ENCODE measurements around the gene TNFRSF21.

TNFRSF21 gene

DNA sequence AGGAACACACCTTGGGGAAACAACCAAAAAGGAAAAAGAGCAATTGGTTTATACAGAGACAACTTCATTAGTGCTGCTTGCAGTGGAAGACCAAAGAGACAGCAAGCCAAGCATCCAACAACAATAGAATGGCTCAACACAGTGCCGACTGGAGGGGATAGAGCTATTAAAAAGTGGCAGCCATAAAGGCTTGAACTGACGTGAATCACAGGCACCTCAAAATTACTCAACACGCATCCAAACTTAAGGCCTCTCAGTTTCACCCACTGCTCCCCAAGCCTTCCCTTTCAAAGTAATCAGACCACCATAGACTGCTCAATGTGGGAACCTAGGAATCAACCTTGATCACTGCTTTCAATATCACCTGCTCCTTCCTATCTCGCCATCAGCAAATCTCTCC lies 9.7 kb downstream of the TNFRSF21 start:
- no peak overlapping the region for H3K4me3 ChIP-seq (ENCODE audit: low read depth, low read length)
- DNase-seq (ENCODE audit: low read depth) = no peak
- no peak for TF ChIP-seq POLR2A (IDR thresholded peaks at IDR 0.05; ENCODE audit: extremely low read depth, insufficient read length)
- no peak for TF ChIP-seq MYC (IDR thresholded peaks at IDR 0.05; ENCODE audit: low read depth, low read length)

- TF ChIP-seq, protein P1, sequence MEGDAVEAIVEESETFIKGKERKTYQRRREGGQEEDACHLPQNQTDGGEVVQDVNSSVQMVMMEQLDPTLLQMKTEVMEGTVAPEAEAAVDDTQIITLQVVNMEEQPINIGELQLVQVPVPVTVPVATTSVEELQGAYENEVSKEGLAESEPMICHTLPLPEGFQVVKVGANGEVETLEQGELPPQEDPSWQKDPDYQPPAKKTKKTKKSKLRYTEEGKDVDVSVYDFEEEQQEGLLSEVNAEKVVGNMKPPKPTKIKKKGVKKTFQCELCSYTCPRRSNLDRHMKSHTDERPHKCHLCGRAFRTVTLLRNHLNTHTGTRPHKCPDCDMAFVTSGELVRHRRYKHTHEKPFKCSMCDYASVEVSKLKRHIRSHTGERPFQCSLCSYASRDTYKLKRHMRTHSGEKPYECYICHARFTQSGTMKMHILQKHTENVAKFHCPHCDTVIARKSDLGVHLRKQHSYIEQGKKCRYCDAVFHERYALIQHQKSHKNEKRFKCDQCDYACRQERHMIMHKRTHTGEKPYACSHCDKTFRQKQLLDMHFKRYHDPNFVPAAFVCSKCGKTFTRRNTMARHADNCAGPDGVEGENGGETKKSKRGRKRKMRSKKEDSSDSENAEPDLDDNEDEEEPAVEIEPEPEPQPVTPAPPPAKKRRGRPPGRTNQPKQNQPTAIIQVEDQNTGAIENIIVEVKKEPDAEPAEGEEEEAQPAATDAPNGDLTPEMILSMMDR (IDR thresholded peaks at IDR 0.05; ENCODE audit: low read depth, low read length) = no peak
- no peak for TF ChIP-seq MYC (IDR thresholded peaks at IDR 0.05; ENCODE audit: low read depth, low read length)
- TF ChIP-seq POLR2A (IDR thresholded peaks at IDR 0.05; ENCODE audit: extremely low read depth, insufficient read length) = no peak
- no peak for TF ChIP-seq MAX (IDR thresholded peaks at IDR 0.05; ENCODE audit: low read depth, low read length)
- DNase-seq (ENCODE audit: low read depth) = no peak
- H3K4me3 ChIP-seq (ENCODE audit: low read depth, low read length) = no peak overlapping the region
These were observed 11.2 kb downstream of the TNFRSF21 start for GRCh38 chr6:47298475-47298874.

DNA sequence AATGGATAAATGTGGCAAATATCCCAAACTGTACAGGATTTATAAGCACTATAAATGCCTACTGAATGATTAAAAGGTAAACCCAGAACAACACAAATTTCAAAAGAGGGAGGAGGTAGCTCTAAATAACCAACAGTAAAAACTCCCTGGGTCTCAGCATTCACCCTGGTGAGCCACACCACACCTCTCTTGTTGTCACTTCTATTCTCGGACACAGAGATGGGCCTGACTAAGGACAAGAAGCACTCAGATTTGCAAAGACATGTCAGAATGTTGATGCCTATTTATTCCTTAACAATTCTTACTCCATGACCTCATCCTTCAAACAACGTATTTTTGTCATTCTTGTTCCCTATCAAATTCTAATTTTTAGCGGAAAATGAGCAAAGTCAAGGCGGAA lies 14.7 kb downstream of the TNFRSF21 start:
- no peak for DNase-seq (ENCODE audit: low read depth)
- TF ChIP-seq, protein P1 (IDR thresholded peaks at IDR 0.05; ENCODE audit: low read depth, low read length) = no peak
- no peak for TF ChIP-seq MYC (IDR thresholded peaks at IDR 0.05; ENCODE audit: low read depth, low read length)
- TF ChIP-seq POLR2A (IDR thresholded peaks at IDR 0.05; ENCODE audit: extremely low read depth, insufficient read length) = no peak
- TF ChIP-seq MAX (IDR thresholded peaks at IDR 0.05; ENCODE audit: low read depth, low read length) = no peak
- H3K4me3 ChIP-seq (ENCODE audit: low read depth, low read length) = no peak overlapping the region

DNA sequence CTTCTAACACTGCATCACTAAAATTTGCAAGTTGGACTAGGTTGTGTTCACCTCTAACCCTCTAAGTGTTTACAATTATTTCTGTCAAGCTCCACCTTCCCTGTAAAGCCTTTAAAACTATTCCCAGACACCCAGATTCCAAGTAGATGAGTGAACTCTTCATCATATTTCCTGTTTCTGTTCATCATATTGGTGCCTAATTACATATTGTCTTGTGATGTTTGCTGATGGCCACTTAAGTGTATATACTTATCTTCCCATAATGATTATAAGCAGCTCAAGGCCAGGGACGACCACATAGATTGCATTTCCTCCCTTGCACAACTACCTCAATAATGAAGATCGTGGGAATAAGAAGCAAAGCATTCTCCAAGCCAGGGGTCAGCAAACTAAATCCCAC lies 16.8 kb downstream of the TNFRSF21 start:
- no peak overlapping the region for H3K4me3 ChIP-seq (ENCODE audit: low read depth, low read length)
- TF ChIP-seq POLR2A (IDR thresholded peaks at IDR 0.05; ENCODE audit: extremely low read depth, insufficient read length) (no peak), MAX (IDR thresholded peaks at IDR 0.05; ENCODE audit: low read depth, low read length) (no peak), MYC (IDR thresholded peaks at IDR 0.05; ENCODE audit: low read depth, low read length) (no peak)
- TF ChIP-seq, protein P1 (IDR thresholded peaks at IDR 0.05; ENCODE audit: low read depth, low read length) = no peak
- DNase-seq (ENCODE audit: low read depth) = no peak

GRCh38 chr6:47292027-47292426 lies 17.7 kb downstream of the TNFRSF21 start:
- no peak overlapping the region for H3K4me3 ChIP-seq (ENCODE audit: low read depth, low read length)
- no peak for DNase-seq (ENCODE audit: low read depth)
- no peak for TF ChIP-seq MAX (IDR thresholded peaks at IDR 0.05; ENCODE audit: low read depth, low read length)
- TF ChIP-seq POLR2A (IDR thresholded peaks at IDR 0.05; ENCODE audit: extremely low read depth, insufficient read length) = no peak
- no peak for TF ChIP-seq MYC (IDR thresholded peaks at IDR 0.05; ENCODE audit: low read depth, low read length)
- TF ChIP-seq, protein P1 (IDR thresholded peaks at IDR 0.05; ENCODE audit: low read depth, low read length) = no peak

DNA sequence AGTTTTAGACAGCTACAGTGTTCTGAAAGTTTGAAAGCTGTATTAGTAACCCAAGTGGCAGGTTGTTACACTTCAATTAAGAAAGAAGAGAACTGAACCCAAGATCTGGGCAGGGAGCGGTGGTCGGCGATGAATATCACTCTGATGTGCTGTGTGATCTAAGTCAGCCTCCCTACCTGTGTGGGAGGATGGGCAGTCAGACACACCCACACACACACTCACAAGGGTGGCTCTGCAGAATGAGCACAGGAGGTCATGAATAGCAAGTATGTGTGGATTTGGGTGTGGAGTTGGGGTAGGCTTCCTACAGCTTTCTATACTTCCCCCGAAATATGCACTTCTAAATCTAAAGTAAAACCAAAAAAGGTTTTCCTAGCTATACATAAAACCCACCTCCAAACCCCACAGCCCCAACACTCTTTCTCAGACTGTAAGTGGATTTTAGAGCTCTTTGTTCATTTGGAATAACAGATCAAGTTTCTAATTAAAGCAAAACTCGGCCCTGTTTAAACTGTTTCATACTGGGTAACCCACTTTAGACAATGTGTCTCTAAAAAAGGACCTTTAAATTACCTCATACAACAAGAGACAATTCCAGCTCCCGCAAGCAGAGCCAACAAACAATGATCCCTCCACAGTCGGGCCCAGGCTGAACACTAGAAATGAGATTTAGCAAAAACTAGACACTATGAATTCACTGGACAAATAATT lies 19.4 kb downstream of the TNFRSF21 start:
- no peak overlapping the region for H3K4me3 ChIP-seq (ENCODE audit: low read depth, low read length)
- no peak for DNase-seq (ENCODE audit: low read depth)
- TF ChIP-seq, protein P1 (IDR thresholded peaks at IDR 0.05; ENCODE audit: low read depth, low read length) = no peak
- TF ChIP-seq MAX (IDR thresholded peaks at IDR 0.05; ENCODE audit: low read depth, low read length) (no peak), POLR2A (IDR thresholded peaks at IDR 0.05; ENCODE audit: extremely low read depth, insufficient read length) (no peak), MYC (IDR thresholded peaks at IDR 0.05; ENCODE audit: low read depth, low read length) (no peak)

Measured in NB4 (cell line).